ENCODE measurements around the gene GSTM4.
"Not testable (repeated sequence)": the region's sequence is repeated elsewhere in the genome, so short reads cannot be mapped to it uniquely, and the experiment has no call there.

GSTM4 gene

GRCh38 chr1:109697066-109697465 is 41.2 kb downstream of the GSTM4 start:
- no peak for TF ChIP-seq CTCF (IDR thresholded peaks at IDR 0.05; ENCODE audit: low read depth, low read length)
- no peak for DNase-seq (ENCODE audit: extremely low read depth, low read depth)

GRCh38 chr1:109697861-109698260 is 42.0 kb downstream of the GSTM4 start:
- DNase-seq (ENCODE audit: extremely low read depth, low read depth) = not testable (repeated sequence)

- DNase-seq (ENCODE audit: extremely low read depth, low read depth) = not testable (repeated sequence)
Measured at GRCh38 chr1:109702940-109703339, 47.0 kb downstream of the GSTM4 start.

- DNase-seq (ENCODE audit: extremely low read depth, low read depth) = no peak
- no peak for TF ChIP-seq CTCF (IDR thresholded peaks at IDR 0.05; ENCODE audit: low read depth, low read length)
Measured at GRCh38 chr1:109704173-109704572, 48.3 kb downstream of the GSTM4 start.

GRCh38 chr1:109705411-109705810 is 49.5 kb downstream of the GSTM4 start:
- TF ChIP-seq CTCF (IDR thresholded peaks at IDR 0.05; ENCODE audit: low read depth, low read length) = no peak
- no peak for DNase-seq (ENCODE audit: extremely low read depth, low read depth)

GRCh38 chr1:109708949-109709348 is 53.0 kb downstream of the GSTM4 start:
- not testable (repeated sequence) for DNase-seq (ENCODE audit: extremely low read depth, low read depth)

GRCh38 chr1:109709822-109710221 is 53.9 kb downstream of the GSTM4 start:
- not testable (repeated sequence) for DNase-seq (ENCODE audit: extremely low read depth, low read depth)
